NCI-H69 (cell line): ENCODE data around the gene FFAR4.

ENCODE experiments used
- DNase-seq: peaks from one replicate; lab custom pipeline; 2025; lab: John Stamatoyannopoulos, UW

The FFAR4 gene

DNA sequence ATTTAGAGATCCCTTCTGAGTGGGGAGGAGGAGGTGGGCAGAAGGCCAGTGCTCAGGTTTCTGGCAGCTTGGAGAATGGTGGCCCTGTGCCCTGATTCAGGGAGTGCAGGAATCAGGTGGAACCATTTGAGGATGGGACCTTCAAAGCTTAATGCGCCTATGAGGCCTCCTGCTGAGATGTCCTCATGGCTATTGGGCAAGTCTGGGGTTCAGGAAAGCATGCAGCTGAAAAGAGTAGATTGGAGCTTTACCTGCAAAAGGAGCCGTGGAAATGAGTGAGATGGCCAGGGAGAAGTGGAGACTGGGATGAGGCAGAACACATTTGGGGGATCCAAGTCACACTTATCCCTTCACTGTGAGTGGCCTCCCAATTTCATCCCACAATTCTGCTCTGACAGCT, 6.1 kb downstream of the FFAR4 start:
- no peak for DNase-seq

DNA sequence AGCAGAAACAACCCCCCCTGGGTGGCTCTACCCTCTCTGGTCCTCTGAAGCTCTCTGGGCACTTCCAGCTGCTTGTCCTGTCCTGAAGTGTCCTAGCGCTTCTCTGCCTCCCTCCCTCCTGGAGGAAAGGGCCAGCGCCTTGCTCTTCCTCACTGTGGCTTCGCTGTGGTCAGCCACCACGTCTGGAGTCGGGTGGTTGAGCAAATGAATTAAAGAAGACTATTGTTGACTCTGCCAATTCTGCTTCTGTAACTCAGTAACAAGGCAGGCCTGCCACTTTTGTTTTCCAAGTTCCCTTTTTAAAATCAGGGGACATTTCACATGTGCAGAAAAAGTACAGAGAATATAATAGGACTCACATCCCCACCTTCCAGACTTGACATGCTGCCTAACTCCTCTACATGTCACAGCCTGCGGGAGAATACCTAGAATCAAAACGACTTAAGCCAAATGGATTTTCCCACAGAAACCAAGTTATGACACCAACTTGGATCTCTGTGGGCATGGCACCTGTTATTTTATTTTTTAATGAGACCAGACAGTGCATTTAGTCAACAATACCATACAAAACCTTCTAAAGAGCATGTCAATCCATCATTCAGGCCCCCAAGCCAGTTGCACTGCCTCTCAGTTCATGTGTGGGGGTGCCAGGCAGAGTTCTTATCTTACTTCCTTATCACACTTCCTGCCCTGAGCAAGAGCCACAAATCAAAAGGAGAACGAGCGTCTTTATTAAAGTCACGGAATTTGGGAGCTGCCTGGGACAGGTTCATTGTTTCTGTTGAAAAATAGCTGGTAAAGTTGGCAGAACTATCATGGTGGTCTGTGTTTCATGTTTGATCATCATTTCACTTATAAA, 6.8 kb downstream of the FFAR4 start:
- no peak for DNase-seq

DNA sequence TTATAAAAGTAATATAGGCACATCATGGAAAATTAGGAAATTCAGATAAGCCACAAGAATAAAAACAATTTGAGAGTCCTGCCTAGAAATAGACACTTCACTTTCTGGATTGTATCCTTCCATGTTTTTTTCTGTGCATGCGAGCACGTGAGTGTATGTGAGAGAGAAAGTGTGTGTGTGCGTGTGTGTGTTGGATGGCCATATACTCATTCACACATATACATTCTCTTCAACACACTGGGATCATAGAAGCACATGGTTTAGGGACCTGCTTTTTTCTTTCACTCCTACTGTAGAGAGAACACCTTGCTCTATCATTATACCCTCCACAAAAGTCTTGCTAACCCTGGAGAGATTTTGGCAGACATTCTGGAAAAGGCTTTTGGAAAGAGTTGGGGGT, 7.5 kb downstream of the FFAR4 start:
- no peak for DNase-seq

DNA sequence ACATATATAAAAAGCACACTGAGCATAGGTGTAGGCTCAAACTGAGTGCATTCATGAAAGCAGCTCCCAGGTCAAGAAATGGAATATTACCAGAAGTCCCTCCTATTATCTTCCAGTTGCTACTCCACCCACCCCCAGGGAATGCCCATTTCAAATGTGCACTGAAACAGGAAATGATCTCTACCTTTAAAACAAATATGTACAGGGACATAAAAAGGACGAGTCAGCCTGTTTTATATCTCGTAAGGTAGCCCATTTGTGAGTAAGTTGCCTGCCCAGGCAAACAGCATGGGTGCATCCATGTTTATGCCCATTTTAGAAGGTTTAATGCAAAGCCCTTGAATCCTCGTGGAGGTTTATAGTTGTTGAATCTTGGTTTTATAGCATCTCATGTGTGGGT, 10.4 kb downstream of the FFAR4 start:
- DNase-seq = peak; percentile 48

DNA sequence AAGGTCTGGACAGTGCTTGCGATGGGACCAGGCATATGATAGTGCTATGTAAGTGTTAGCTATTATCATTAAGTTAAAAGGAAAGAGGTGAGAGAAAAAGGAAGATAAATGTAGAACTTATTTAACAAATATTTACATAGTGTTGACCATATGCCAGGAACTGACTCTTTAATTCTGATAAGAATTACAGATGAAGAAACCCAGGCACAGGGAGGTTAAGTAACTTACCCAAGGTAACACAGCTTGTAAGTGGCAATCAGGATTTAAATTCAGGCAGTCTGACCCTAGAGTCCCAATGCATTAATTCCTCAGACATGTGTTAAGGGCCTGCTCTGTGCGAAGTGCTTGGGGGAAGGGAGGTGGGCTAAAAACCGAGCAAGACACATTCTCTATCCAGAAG, 11.1 kb downstream of the FFAR4 start:
- DNase-seq = no peak

DNA sequence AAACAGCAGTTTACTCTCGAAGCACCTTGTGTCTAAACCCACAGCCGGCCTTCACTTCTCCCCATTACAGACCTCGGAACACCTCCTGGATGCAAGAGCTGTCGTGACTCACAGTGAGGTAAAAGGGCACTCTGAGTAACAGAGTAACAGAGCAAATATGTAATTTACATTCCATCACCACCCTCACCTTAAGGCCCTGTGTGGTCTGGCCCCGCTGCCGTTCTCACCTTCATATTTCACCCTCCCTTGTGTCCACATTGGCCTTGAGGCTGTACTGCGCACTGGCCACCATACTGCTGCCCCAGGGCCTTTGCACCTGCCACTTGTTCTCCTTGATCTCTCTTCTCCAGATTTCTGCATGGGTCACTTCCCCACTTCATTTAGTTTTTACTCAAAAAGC, 12.6 kb downstream of the FFAR4 start:
- no peak for DNase-seq

DNA sequence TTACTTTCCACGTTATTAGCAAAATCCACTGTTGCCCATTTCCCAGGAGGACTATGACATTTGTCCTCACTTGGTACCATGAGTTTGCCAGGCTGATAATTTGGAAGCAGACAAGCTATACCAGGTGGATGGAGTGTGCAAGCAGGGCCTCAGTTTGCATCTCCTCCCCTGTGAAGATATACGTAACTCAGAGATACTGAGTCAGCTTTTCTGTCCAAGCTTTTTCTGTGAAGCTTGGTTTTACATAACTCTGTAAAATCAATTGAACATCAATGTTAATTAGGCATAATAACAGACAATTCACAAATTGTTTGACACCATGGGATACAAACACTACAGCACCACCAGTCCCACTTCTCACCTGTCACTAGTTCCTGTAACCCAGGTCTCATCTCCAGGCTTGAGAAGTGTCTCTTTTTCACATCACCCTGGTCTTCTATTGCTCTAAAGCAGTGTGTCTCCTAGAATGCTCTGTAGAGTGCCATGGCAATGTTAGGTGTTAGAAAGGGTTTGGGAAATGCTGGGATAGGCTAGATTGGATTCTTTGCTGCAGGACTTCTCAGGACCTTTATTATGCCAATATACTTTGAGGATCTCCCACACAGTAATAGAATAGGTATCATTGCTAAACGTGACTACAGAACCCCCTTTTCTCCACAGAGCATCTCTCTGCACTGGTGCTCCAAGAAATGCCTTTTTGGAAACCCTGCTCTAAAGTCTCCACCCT, 13.7 kb downstream of the FFAR4 start:
- DNase-seq = no peak

DNA sequence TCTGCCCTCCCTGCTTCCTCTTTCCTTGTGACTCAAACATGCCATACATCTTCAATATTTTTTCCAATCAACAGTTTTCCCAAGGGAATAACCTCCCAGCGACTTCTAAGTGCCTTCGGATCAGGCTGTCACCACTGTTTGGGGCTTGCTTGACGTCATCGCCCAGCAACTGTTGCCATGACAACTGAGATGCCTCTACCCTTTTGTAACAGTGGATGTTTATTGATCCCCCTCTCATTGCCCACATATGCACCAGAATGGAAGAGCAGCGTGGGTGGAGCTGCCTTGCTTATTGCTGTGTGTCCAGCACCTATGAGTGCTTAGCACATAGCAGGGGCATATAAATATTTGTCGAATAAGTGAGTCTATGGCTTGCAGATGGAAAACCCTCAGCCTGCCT, 14.4 kb downstream of the FFAR4 start:
- peak; percentile 31 for DNase-seq

DNA sequence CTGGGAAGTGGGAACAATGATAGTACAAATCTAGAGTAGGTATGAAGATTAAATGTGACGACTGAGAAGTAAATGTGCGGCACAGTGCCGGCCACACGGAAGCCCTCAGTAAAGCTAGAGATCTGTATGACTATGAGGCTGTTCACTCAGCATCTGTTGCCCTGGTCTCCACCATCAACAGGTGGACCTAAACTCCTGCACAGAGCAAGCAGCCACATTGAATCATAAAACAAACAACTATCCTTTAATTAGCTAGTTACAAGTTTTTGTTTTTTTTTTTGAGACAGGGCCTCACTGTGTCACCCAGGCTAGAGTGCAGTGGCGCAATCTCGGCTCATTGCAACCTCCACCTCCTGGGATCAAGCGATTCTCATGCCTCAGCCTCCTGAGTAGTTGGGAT, 18.0 kb downstream of the FFAR4 start:
- DNase-seq = no peak

DNA sequence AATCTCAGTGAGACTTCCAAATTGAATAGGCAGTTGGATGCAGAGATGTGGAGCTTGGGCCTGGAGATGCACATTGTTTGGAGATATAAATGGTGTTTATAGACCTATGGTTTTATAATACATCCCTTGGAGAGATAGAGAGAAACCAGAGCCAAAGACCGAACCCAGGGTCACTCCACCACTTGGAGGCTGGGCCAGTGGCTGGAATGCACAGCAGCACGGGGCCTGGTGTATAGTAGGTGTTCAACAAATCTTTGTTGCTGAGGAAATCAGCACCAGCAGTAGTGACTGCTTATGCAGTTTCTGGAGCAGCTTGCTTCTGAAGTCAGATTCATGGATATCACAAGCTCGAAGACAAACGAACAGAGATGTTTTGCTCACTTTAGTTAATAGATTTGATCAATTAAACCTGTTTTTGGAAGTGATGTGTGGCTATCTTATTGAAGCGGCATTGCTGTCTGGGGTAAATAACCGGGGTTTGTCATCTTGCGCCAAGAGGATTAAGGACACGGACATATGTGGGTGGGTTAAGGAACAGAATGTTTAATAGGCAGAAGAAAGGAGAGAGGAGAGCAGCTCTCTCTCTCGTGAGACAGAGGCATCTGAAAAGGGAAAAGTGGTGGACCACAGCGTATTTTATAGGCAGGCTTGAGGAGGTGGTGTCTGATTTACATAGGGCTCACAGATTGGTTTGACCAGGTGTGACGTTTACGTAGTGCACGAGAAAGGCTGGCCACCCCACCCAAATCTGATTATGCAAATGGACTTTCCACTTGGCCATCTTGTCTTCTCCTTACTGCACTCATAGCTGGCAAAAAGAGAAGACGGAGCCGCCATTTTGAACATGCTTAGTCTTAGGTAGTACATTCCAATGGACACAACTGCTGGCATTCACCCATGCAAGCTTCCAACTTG, 23.4 kb downstream of the FFAR4 start:
- no peak for DNase-seq

DNA sequence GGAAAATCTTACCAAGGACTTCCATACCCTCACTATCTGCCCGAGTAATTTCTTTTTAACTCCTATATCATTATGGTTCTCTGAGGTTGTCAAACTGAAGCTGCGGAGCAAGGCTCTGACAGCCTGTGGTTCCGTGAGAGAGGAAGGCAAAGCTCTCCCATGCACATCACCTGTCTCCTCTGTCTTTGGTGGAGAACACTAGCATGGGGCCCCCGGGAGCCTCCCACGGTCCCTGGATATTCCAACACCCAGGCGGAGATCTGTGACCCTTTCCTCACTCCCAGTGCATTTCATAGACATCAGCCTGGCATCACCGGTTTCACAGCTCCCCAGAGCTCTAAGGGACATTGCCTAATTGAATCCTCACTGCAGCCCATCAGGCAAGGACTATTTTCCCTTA, 24.2 kb downstream of the FFAR4 start:
- DNase-seq = no peak

DNA sequence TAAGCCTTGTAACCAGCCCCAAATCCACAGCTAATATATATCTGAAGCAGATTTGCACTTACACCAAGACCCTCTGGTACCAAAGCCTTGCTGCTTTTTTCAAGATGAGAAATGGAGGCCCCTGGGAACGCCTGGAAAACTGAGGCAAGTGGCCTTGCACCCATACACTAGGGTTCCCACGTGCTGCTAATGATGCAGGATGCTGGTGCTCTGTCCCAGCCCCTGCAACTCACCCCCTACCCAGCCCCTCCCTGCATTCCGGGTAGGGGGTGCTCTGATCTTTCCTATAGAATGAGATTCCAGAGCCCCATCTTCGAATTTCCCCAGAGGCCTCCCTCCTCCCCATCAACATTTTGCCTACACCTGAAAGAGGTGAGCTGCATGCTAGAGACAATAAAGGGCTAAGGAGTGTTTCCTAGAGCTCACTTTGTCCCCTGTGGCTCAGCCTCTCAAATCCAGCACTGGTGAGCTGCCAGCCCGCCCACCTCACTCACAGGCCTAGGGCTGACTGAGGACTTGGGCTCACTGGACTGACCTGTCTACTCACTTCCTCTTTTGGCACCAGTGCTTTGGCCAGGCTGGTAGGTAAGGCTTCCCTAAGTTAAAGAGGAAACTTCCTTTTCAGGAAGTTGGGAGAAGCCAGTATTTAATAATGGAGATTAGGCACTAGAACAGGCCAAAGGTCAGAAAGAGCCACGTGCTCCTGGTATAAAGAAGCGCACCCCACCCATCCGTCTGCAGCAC, 24.8 kb downstream of the FFAR4 start:
- DNase-seq = no peak

DNA sequence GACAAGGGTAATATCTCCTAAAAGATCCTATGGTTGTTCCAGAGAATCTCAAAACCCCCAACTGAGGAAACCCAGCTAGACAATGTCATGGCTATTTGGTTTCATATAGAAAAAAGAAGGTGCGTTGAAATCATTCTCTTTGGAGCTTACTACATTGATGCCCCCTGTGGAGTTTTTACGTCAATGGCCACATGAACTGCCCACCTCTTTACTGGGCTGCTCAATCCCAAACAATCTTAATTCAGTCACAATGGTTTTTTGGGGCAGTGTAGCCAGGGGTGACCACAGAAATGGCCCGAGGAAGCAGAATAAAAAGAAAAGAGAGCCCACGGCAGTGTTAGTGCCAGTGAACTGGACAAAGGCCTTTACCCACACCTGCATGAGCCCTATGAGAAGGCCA, 26.8 kb downstream of the FFAR4 start:
- DNase-seq = no peak

DNA sequence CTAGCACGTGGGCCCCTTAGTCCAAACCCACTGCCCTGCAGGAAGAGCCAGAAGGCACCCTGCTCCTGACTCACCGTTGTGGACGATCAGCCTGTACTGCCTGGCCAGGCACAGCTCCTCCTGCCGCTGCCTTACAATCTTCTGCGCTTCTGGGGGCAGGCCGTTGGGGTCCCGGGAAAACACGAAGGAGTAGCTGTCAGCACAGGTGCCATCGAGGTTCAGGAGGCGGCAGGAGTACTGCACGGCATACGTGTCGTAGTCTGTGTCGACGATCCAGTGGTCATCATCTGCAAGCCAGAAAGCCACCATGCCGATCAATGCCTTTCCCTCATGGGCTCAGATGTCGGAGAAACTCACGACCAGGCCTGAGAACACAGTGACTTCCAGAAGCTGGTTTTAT, 27.3 kb downstream of the FFAR4 start:
- DNase-seq = no peak

DNA sequence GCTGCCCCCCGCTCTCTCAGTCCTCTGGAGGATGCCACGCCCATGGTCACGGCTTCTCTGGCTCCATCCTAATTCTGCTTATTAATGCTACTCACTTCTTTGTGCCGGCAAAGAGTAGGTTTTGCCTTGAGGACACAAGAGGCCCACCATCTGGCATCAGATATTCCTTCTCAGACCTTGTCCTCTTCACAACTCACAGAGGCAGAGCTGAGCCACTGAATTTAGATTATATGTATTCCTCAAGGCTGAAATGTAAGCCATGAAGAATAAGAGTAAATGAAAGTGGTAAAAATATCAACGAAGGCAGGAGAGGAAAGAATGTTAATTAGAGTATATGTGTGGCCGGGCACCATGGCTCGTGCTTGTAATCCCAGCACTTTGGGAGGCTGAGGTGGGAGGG, 28.1 kb downstream of the FFAR4 start:
- no peak for DNase-seq

DNA sequence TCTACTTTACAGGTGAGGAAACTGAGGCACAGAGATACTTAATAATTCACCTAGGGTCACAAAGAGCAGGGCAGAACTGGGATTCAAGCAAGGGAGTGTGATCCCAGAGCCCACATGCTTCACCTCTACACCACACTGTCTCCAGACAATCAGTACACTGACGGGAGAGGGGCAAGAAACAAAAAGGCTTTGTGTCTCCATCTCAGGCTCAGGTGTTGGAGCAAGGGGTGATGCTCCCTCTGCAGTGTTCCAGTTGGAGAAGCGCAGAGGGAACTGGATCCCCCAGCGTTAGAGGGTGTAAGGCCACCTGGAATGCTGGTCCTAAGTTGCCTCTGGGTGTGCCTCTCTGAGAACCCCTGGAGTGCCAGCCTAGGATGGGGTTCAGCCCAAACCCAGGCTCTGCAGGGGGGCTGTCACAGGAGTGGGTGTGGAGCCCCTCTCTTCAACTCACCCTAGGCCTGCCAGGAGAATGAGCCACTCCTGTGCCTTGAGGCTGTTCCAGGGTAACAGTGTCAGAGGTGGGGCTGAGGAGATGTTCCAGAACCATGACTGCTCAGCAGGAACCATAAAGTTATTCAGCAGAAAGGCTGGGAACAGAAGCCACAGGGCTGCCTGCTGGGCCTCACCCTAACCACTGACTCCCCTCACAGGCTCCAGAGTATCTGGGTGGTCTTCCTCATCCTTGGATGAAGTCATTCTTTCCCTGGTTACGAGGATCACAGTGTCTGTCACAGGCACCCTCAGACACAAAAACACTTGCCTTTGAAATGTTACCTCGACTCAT, 29.1 kb downstream of the FFAR4 start:
- no peak for DNase-seq

DNA sequence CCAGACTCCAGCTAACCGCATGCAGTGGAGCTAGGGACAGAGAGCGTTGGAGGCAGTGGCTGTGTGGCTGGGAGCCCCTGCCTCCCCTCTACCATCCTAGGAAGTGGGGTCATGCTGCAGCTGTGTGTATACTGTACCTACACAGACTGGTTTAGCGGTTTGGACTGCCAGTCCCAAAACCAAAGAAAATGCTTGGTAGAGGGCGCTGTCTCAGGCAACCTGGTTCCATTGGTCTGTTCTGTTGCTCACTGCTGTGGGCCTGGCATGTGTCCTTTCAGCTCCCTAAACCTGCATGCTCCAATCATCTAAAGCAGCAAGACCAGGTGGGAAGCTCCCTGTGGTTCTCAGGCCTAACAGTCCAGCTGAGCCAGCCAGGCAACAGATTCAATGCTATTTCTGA, 30.1 kb downstream of the FFAR4 start:
- no peak for DNase-seq

DNA sequence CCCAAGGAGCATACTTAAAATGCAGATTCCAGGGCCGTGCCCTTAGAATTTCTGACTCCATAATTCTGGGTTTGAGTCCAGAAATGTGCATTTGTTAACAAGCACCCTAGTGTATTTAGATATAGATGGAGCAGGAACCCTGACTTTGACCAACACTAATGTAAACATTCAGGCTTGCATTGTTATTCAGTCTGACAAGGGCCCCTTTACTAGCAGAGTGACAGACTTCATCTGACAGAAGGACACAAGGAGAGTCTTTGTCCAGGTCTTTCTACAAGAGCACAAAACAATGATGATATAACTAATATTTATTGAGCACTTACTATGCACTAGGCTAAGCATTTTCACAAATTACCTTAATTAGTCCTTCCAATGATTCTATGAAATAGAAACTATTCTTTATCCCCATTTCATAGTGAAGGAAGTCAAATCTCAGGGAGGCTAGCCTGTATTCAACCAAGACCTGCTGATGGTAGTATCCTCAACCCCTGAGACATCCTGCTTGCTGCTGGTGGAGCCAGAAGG, 30.7 kb downstream of the FFAR4 start:
- no peak for DNase-seq

DNA sequence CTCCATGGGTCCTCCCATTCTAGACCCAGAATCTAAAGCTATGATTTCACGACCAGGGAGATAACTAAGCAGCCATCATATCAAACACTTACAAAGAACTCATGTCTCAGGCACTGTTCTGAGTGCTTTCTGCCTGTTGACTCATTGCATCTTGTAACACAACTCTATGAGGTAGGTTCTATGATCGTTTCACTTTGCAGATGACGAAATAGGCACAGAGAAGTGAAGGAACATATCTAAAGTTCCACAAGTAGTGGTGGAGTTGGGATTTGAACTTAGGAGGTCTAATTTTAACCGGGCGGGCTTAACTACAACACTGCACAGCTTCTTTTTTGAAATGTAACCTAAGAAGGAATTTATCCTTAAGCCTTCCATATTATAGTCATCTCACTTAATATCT, 31.7 kb downstream of the FFAR4 start:
- no peak for DNase-seq

DNA sequence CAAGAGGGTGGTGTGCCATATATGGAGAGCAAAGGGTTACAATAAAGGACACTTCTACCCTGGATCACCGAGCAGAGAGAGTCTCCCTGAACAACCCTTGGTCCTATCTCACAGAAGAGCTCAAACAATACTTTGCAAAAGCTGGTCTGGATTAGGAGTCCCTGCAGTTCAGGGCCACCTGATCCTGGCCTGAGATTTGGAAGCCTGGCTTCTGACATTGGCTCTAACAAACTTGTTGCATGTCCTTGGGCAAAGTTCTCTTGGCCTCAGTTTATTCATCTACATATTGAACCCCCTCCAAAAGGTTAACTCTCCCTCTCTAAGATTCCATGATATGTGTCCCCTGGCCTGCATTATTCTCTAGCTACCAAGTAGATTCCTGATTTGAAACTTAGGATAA, 32.9 kb downstream of the FFAR4 start:
- DNase-seq = no peak

DNA sequence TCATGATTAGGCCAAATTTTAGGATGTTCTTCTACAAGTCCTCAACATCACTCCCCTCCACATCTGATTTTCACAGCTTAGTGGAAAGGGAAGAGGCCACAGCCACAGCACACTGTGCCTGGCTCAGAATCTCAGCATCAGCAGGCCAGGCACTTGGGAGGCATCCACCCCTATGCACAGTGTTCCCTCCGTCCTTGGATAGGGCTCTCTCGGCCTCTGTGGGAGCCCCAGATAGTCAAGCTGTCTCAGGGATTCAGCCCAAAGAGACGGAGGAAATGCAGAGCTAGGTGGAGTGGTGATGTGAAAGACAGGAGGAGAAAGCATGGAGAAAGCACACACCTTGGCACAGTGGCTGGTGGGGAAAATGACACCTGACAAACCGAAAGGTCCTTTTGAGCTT, 33.3 kb downstream of the FFAR4 start:
- no peak for DNase-seq
